Activated gamma-delta T cell (primary cell): Measurements from ENCODE around the gene KRT7.

Experiments used
- DNase-seq: peaks from one replicate; lab custom pipeline; 2025; lab: John Stamatoyannopoulos, UW
- total RNA-seq, 2 donors: gene quantifications; one replicate each; lab custom pipeline; 2026; lab: John Stamatoyannopoulos, UW

Gene KRT7
- total RNA-seq, result 0.13 to 0.26 reads per million in 2 donors

- no peak for DNase-seq
Measured at GRCh38 chr12:52232674-52233461, at the start of gene KRT7. Gene KRT7 (plus strand): TSS chr12:52233243. CDS start chr12:52233297, 54 bp downstream.

- no peak for DNase-seq
Measured at GRCh38 chr12:52183544-52183910, 49.5 kb upstream of the KRT7 start.

GRCh38 chr12:52183971-52184370 is 49.1 kb upstream of the KRT7 start:
- no peak for DNase-seq

GRCh38 chr12:52184813-52185212 is 48.2 kb upstream of the KRT7 start:
- no peak for DNase-seq

GRCh38 chr12:52185400-52185967 is 47.6 kb upstream of the KRT7 start:
- no peak for DNase-seq

GRCh38 chr12:52186118-52186840 is 46.8 kb upstream of the KRT7 start:
- DNase-seq, result no peak

GRCh38 chr12:52187206-52187605 is 45.8 kb upstream of the KRT7 start:
- no peak for DNase-seq

- DNase-seq, result no peak
Measured at GRCh38 chr12:52187640-52188039, 45.4 kb upstream of the KRT7 start.

GRCh38 chr12:52188658-52189057 is 44.4 kb upstream of the KRT7 start:
- no peak for DNase-seq

GRCh38 chr12:52189376-52190174 is 43.5 kb upstream of the KRT7 start:
- DNase-seq, result no peak

GRCh38 chr12:52190860-52191729 is 41.9 kb upstream of the KRT7 start:
- no peak for DNase-seq

GRCh38 chr12:52191841-52192791 is 40.9 kb upstream of the KRT7 start, which contains the start of gene KRT80:
Gene KRT80 (minus strand): TSS chr12:52192014. CDS start chr12:52191902, 112 bp downstream.
- no peak for DNase-seq

- no peak for DNase-seq
Measured at GRCh38 chr12:52193532-52193931, 39.5 kb upstream of the KRT7 start.

GRCh38 chr12:52193991-52194390 is 39.1 kb upstream of the KRT7 start:
- no peak for DNase-seq

- DNase-seq, result no peak
Measured at GRCh38 chr12:52195065-52195730, 37.8 kb upstream of the KRT7 start.

GRCh38 chr12:52197371-52198231 is 35.4 kb upstream of the KRT7 start:
- no peak for DNase-seq

- DNase-seq, result no peak
Measured at GRCh38 chr12:52198454-52199215, 34.4 kb upstream of the KRT7 start.
